HG03135 (cell line): ENCODE measurements around the gene SLC26A8.

Experiments used
- ATAC-seq: cut with Tn5 transposase; IDR thresholded peaks from one replicate; pipeline ENCODE4 v1.9.1; 2021; ENCODE audit warnings: mild to moderate bottlenecking, moderate library complexity; ENCODE audit not compliant: unreplicated experiment

SLC26A8 gene

GRCh38 chr6:36023996-36024795 lies at the start of gene SLC26A8:
SLC26A8 (minus strand) TSS chr6:36024641; CDS start chr6:36019707, 4,934 bp downstream.
- ATAC-seq: no peak

GRCh38 chr6:36073587-36073986 lies 49.1 kb upstream of the SLC26A8 start:
- no peak for ATAC-seq

- ATAC-seq: no peak
These were observed 48.2 kb upstream of the SLC26A8 start for GRCh38 chr6:36072681-36073080.

GRCh38 chr6:36071714-36072113 lies 47.3 kb upstream of the SLC26A8 start:
- ATAC-seq: no peak

- ATAC-seq: no peak
These were observed 46.8 kb upstream of the SLC26A8 start for GRCh38 chr6:36071281-36071680.

GRCh38 chr6:36070252-36070651 lies 45.8 kb upstream of the SLC26A8 start:
- no peak for ATAC-seq

GRCh38 chr6:36069573-36069972 lies 45.1 kb upstream of the SLC26A8 start:
- ATAC-seq: no peak

GRCh38 chr6:36068586-36068985 lies 44.1 kb upstream of the SLC26A8 start:
- ATAC-seq: no peak

- ATAC-seq: no peak
These were observed 43.6 kb upstream of the SLC26A8 start for GRCh38 chr6:36068012-36068392.

- no peak for ATAC-seq
These were observed 43.1 kb upstream of the SLC26A8 start for GRCh38 chr6:36067374-36068011.

GRCh38 chr6:36066817-36067216 lies 42.4 kb upstream of the SLC26A8 start:
- no peak for ATAC-seq

GRCh38 chr6:36065916-36066315 lies 41.5 kb upstream of the SLC26A8 start:
- no peak for ATAC-seq

- no peak for ATAC-seq
These were observed 40.4 kb upstream of the SLC26A8 start for GRCh38 chr6:36064770-36065396.

- ATAC-seq: no peak
These were observed 39.0 kb upstream of the SLC26A8 start for GRCh38 chr6:36063318-36064060.

GRCh38 chr6:36062247-36062646 lies 37.8 kb upstream of the SLC26A8 start:
- no peak for ATAC-seq

GRCh38 chr6:36061236-36061635 lies 36.8 kb upstream of the SLC26A8 start:
- ATAC-seq: no peak

- no peak for ATAC-seq
These were observed 31.7 kb upstream of the SLC26A8 start for GRCh38 chr6:36056178-36056577.

GRCh38 chr6:36054956-36055355 lies 30.5 kb upstream of the SLC26A8 start:
- ATAC-seq: no peak

GRCh38 chr6:36054415-36054814 lies 30.0 kb upstream of the SLC26A8 start:
- no peak for ATAC-seq

- ATAC-seq: no peak
These were observed 29.4 kb upstream of the SLC26A8 start for GRCh38 chr6:36053878-36054277.

- no peak for ATAC-seq
These were observed 27.7 kb upstream of the SLC26A8 start for GRCh38 chr6:36052097-36052496.
